GM21737 (cell line): ENCODE data around the gene SAMD4A.

ENCODE experiments used
- ATAC-seq: cut with Tn5 transposase; IDR thresholded peaks from one replicate; pipeline ENCODE4 v1.9.1; 2021; ENCODE audit warnings: mild to moderate bottlenecking, moderate library complexity; ENCODE audit not compliant: unreplicated experiment

The SAMD4A gene

GRCh38 chr14:54652188-54652587 lies 85.3 kb downstream of the SAMD4A start:
- ATAC-seq: no peak

DNA sequence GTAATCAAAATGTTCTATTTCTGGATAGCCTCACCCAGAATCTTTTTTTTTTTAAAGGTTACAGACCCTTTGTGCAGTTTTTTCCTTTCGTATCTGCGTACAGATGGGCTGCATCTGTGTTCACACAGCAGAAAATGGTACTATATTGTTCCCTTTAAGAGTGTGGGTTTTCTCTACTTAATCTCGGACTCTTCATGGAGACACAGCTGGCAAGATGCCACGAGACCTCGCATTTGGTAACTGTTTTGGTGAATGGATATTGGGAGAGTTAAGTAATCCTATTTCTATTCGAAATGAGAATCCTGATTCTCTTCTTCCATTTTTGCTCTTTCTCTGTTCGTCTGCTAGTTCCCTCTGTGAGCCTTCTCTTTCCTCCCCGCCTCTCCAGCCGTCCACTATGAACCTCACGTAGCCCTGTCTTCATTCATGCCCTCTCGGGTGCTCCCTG lies 85.7 kb downstream of the SAMD4A start:
- no peak for ATAC-seq

DNA sequence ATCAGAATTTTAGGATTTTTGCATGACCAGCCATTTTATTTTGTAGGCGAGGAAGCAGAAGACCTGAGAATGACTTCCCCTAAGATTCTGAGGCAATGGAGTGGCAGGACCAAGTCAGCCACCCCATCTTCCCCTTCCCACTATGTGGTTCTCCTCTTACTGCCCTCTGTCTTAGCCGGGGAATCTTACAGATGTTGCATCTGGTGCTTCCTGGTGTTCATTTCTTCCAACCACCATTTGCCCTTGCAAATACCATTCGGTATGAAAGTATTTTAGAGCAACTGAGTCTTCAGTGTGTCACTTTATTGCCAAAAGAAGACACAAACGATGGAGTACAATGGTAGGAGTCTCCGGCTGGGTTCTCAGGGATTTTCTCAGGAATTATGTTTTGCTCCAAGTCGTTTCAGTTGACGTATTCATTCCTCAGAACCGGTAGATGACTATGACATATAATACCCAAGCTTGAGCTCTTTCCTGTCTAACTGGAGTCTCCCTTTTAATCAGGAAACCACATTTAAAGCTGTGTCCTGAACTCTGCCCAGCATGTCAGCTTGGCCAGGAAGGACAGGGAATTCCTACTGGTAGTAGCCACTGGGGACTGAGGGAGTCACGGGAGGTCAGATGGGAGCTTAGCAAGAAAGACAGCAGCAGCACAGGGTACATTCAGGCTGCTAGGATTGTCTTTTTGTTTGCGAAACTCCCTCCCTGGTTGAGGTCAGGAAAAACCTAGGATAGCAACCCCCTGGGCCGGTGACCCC lies 87.0 kb downstream of the SAMD4A start:
- no peak for ATAC-seq

- no peak for ATAC-seq
Observed at GRCh38 chr14:54654605-54655004, 87.7 kb downstream of the SAMD4A start.

DNA sequence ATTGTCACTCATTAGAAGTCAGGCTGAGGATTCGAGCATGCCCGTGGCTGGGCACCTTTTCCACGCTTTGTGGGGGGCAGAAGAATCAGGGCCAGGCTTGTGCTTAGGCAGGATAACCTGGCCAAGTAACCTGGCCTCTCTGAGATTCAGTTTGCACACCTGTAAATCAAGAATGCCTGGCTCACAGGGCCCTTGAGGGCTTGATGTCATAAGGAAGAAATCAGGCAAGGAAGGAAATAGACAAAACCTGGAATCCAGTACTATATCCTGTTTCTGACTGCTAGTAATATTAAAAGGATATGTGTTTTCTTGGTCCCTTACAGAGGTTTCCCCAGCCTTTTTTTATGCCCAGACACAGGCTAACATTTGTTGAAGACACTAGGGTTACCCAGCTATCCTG lies 91.9 kb downstream of the SAMD4A start:
- ATAC-seq: no peak

DNA sequence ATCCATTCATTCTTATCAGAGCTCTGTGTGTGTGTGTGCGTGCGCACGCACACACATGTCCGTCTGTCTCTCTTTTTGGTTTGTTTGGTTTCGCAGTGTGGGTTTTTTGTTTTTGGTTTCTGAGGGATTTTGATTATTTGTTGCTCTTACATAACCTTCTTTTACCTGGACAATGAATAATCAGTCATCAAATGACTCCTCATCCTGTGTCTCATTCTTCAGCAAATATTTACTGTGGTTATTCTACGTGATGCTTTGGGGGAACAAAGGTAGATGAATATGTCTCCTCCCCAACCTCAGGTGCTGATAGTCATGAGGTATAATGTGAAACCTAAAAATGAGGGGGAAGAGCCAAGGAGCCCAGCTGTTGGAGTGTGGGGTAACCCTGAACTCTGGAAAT lies 92.4 kb downstream of the SAMD4A start:
- no peak for ATAC-seq

DNA sequence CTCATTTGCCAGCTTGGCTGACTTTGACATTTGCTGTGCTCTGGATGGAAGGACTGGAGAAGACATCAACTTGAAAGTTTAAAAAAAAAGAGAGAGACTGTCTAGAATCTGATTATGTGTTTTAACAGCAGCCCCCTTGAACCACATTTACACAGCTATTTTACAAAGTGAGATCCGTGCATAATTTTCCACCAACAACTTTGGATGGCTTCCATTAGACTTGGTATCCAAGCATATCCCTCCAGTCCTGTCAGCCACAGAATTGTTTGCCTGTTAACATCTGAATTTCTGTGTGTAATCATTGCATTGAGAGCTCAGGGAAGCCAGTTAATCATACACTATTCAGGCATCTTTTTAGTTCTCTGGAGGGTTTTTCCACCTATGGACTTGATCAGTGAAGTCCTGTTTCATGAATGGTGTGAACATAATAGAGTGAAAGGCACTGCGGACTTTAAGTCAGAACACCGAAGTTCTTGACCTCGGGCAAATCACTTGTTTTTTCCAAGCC lies 93.7 kb downstream of the SAMD4A start:
- no peak for ATAC-seq

GRCh38 chr14:54662491-54663133 lies 95.7 kb downstream of the SAMD4A start:
- no peak for ATAC-seq

DNA sequence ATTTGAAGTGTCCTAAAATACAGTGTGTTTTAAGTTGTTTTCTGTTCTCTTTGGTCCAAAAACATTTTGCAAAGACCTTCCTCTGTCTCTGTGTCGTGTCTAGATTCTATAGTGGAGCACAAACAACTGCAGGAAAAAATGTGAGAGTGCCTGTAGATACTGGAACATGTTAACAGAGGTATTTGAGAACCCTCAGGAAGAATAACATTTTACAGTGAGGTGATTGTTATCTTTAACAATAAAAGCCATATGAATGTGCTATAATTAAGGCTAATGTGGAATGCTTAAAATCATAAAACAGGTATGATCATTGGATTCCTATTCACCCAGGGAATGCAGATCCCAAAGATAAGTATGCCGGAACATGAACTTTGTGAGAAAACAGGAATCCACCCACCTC lies 98.0 kb downstream of the SAMD4A start:
- no peak for ATAC-seq

DNA sequence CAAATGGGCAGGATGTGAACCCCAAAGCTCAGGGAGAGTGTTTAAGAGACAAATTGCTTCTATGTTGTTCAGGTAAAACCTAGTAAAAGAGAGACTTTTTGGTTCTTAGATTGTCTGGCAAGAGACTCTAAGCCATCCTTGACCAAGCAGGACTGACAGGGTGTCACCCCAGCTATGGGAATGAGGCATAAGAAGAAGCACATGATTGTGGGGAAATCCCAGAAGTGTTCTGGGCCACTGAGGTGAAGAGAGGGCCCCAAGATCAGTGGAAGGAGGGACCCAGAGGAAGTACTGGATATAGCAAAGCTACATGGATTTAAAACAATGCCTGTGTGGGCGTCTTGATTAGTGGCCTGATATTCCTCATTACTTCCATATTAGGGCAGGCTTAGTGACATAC lies 99.0 kb downstream of the SAMD4A start:
- no peak for ATAC-seq

DNA sequence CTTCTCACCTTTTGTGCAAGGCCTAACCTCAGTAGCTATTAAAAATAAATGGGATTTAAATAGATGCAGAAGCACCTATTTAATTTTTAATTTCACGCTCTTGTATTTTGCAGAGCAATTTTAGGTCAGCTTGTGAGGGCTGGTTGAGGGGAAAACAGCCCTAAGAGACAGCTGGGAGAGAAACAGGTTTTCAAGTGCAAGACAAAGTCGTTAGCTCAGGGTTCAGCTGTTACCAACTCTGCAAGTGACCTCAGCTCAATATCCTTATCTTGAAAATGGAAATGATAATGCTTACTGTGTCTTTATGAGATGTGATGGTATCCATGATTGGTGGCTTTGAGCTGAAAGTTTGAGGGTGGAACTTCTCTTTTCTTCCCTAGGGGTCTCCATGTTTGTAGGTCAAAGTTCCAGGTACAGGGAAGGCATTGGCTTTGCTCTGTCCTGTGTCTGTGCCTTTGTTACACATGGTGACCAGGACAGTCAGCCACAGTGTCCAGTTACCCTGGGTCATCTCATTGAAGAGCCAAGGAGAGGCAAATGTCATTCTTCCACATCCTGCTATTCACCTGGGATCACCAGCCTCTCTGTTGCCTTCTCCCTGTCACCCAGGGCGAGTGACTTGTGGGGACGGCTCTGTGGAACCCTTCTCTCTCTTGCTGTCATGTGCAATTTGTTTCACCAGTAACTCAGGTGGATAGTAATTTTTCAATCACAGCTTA lies 100.3 kb downstream of the SAMD4A start:
- ATAC-seq: no peak

DNA sequence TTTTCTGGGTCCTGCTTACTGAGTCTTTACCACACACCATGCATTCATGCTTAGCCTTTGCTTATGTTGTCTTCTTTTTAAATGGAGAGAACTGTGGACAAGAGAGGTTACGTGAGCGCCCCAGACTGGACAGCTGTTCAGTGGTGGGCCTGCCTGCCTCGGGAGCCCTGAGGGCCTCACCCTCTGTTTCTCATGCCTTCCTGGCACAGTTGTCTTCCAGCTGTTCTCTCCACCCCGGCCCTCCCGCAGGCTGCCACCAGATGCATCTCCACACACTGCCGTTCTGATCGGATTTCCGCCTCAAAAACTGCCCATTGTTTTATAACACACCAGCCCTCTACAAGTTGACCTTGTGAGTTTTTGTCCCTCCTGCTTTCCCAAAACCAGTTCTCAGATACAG lies 100.8 kb downstream of the SAMD4A start:
- no peak for ATAC-seq

DNA sequence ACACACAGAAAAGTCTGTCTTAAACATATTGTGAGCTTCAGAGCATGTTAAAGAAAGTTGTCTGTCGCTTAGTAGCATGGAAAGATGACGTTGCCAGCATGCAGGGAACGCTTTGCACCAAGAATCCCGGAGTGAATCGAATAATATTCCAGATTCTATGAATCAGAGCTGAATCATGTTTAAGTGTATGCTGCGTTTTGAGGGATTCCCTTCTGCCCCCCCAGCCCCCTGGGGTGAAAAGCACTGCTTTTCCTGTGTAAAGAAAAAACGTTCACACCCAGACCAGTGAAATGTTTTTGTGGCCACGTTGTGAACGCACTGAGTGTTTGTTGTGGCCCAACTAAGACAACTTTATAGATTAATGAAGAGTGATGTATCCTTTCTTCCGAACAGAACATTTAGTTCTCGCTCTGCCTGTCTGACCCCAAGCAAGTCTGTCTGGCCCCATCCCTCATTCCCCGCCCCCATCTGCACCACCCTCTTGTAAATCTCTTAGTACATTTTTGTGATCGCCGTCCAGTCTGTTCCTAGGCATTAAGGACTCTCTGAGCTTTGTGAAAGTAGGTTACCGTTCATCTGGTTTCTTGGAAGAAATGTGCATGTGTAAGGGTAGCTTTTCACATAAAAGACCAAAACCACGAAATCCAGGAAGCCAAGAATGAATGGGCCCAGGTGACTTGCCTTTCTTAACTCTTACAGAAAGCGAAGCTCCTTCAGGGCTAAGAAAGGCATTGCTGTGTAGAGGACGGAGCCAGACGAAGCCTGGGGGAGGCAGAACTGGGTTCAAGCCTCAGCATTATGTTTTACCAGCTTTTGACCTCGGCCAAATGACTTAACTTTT lies 103.0 kb downstream of the SAMD4A start:
- ATAC-seq: no peak

- no peak for ATAC-seq
Observed at GRCh38 chr14:54671537-54671936, 104.6 kb downstream of the SAMD4A start.

DNA sequence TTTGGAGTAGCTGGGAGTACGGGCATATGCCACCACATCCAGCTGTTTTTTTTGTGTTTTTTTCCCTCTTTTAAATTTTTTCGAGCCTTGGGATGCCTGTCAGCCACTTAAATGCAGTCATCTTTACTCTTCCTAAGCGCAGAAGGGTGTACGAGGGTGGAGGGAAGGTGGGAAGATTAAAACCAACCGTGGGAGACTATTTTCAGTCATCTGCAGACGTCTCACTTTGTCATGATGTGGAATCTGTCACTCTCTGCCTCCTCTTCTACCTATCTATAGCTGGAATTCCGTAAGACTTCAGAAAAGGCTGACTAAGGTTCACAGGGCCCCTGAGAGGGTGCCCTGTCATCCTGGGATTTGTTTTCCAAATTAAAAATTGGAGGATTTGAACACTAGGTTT lies 105.3 kb downstream of the SAMD4A start:
- ATAC-seq: no peak

DNA sequence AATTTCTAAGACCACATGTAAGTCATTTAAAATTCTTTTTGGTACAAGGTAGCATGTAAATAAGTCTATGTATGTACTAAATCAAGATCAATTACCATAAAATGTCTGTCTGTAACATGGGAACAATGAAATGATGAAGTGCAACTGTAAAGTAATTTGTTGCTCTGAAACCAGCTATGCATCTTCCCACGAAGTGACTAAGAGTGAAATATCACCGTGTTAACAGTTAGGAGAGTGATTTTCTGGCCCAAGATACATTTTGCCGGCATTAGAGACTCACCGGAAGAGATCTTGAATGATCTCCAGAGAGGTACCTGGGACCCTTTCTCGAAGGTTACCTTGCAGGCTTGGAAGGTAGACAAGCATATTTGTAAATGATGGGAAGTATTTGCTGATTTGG lies 105.8 kb downstream of the SAMD4A start:
- ATAC-seq: no peak

- no peak for ATAC-seq
Observed at GRCh38 chr14:54673193-54674045, 106.5 kb downstream of the SAMD4A start.

DNA sequence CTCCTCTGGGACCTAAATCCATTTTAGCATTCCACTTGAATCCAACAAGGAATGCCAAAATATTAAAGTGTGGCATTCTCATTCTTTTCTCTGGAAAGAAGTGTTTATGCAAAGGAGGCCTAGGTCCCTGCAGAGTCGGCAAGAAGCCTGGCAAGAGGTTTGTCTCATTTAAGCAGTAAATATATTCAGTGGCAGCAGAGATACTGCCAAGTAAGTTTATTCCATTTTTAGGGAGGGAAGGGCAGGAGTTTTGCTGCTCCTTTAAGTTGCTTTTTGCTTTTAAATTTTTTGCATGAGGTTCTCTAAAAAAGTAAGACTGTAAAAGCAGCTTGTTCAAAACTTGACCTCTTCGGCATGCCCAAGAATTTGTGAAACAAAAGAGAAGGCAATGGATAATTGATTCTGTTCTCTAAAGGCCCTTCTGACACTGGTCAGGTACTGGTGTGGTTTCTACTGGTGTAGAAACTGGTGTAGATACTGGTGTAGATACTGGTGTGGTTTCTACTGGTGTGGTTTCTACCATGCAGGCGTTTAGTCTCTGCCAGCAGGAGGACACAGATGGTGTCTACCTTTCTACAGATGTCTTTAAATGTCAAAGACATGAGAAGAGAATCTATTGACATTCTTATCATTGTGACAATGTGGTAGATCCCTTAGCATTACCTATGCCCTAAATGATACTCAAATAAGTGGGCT lies 107.3 kb downstream of the SAMD4A start:
- ATAC-seq: no peak
